DND-41 (cell line): ENCODE data around the gene UTP18.
"Not testable (repeated sequence)": the region's sequence is repeated elsewhere in the genome, so short reads cannot be mapped to it uniquely, and the experiment has no call there.

ENCODE experiments used
- EZH2 ChIP-seq: IDR thresholded peaks from 3 replicates; pipeline ENCODE4 v1.6.1; 2012; ENCODE audit warnings: borderline replicate concordance, low read depth, mild to moderate bottlenecking, moderate library complexity, low read length, inconsistent platforms; ENCODE audit not compliant: severe bottlenecking
- TF ChIP-seq, protein P1 (sequence below): IDR thresholded peaks from 2 replicates; pipeline ENCODE4 v1.5.1; 2012; ENCODE audit warnings: borderline replicate concordance, low read length, moderate library complexity, mild to moderate bottlenecking; ENCODE audit not compliant: poor library complexity, severe bottlenecking; ENCODE audit errors: extremely low read depth

DNA sequence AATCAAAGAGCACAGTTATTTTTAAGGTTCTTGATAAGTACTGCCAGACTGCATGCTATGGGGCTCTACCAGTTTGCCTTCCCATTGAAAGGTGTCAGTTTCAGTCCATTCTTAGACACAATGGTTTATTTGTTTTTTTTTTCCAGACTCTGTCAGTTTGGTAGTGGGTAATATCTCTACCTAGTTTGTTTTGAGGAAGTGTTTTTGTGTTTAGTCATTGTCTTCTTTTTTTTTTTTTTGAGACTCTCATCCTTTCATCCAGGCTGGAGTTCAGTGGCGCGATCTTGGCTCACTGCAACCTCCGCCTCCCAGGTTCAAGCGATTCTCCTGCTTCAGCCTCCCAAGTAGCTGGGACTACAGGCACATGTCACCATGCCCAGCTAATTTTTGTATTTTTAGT lies 4.1 kb downstream of the UTP18 start:
- TF ChIP-seq, protein P1, sequence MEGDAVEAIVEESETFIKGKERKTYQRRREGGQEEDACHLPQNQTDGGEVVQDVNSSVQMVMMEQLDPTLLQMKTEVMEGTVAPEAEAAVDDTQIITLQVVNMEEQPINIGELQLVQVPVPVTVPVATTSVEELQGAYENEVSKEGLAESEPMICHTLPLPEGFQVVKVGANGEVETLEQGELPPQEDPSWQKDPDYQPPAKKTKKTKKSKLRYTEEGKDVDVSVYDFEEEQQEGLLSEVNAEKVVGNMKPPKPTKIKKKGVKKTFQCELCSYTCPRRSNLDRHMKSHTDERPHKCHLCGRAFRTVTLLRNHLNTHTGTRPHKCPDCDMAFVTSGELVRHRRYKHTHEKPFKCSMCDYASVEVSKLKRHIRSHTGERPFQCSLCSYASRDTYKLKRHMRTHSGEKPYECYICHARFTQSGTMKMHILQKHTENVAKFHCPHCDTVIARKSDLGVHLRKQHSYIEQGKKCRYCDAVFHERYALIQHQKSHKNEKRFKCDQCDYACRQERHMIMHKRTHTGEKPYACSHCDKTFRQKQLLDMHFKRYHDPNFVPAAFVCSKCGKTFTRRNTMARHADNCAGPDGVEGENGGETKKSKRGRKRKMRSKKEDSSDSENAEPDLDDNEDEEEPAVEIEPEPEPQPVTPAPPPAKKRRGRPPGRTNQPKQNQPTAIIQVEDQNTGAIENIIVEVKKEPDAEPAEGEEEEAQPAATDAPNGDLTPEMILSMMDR, result not testable (repeated sequence)
- not testable (repeated sequence) for TF ChIP-seq EZH2
